Measurements from ENCODE around the gene PLXNC1.

PLXNC1 gene

DNA sequence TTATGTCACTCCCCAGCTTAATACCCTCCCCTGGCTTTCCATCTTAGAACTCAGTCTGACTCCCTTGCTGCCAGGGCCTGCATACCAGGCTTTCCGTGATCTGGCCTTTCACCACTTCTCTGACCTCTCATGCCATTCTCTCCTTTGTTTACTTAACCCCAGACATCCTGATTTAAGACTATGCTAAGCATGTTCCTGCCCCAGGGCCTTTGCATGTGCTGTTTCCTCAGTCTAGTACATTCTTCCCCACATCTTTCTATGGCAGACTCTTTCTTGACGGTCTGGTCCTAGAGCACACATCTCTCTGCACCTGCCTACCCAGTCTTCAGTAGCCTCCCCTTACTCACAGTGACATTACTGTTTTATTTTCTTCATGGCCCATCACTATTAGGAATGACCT, 42.2 kb downstream of the PLXNC1 start:
- peaks cover 0 to 3% of the 10 kb centered on the region in 2 donors for H3K27me3 ChIP-seq
- no peak for DNase-seq
- H3K4me3 ChIP-seq = no peak overlapping the region
- no peaks in the 10 kb centered on the region for H3K36me3 ChIP-seq
- H3K9me3 ChIP-seq = no peaks in the 10 kb centered on the region
- intact Hi-C loops (cut with DNase I; ENCODE audit: low total_unique reads) = no loop called here
- TF ChIP-seq, protein P1, sequence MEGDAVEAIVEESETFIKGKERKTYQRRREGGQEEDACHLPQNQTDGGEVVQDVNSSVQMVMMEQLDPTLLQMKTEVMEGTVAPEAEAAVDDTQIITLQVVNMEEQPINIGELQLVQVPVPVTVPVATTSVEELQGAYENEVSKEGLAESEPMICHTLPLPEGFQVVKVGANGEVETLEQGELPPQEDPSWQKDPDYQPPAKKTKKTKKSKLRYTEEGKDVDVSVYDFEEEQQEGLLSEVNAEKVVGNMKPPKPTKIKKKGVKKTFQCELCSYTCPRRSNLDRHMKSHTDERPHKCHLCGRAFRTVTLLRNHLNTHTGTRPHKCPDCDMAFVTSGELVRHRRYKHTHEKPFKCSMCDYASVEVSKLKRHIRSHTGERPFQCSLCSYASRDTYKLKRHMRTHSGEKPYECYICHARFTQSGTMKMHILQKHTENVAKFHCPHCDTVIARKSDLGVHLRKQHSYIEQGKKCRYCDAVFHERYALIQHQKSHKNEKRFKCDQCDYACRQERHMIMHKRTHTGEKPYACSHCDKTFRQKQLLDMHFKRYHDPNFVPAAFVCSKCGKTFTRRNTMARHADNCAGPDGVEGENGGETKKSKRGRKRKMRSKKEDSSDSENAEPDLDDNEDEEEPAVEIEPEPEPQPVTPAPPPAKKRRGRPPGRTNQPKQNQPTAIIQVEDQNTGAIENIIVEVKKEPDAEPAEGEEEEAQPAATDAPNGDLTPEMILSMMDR (IDR thresholded peaks at IDR 0.05) = no peak
- H3K27ac ChIP-seq = no peak overlapping the region
- H3K4me1 ChIP-seq = peaks cover 0 to 16% (median 3%) of the 10 kb centered on the region in 4 donors

DNA sequence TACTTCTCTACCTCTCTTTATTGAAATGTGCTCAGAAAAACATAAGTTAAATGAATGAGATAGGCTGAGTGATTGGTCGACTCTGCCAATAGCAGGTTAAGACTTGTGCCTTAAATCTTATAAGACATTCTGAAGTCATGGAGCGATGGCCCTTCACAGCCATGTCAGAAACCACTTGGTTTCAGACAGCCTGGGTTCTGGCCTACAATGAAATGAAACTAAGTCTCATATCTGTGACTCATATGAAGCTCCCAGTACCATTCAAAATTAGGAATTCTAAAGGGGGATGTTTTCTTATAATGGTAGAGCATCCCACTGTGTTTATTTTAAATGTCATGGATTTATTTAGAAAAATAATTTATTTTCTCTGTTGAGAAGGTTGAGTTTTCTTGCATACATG, 42.6 kb downstream of the PLXNC1 start:
- DNase-seq = no peak
- peaks cover 0 to 3% of the 10 kb centered on the region in 2 donors for H3K27me3 ChIP-seq
- intact Hi-C loops (cut with DNase I; ENCODE audit: low total_unique reads) = no loop called here
- H3K27ac ChIP-seq = no peak overlapping the region
- H3K4me3 ChIP-seq = no peak overlapping the region
- H3K9me3 ChIP-seq = no peaks in the 10 kb centered on the region
- TF ChIP-seq, protein P1 (IDR thresholded peaks at IDR 0.05) = no peak
- H3K36me3 ChIP-seq = no peaks in the 10 kb centered on the region
- peaks cover 0 to 16% (median 3%) of the 10 kb centered on the region in 4 donors for H3K4me1 ChIP-seq

GRCh38 chr12:94191811-94192210, 43.4 kb downstream of the PLXNC1 start:
- peaks cover 0 to 9% (median 2%) of the 10 kb centered on the region in 4 donors for H3K4me1 ChIP-seq
- peaks cover 0 to 4% (median 0%) of the 10 kb centered on the region in 3 donors for H3K9me3 ChIP-seq
- H3K4me3 ChIP-seq = no peak overlapping the region
- no peaks in the 10 kb centered on the region for H3K36me3 ChIP-seq
- H3K27me3 ChIP-seq = peaks cover 0 to 3% of the 10 kb centered on the region in 2 donors
- no peak overlapping the region for H3K27ac ChIP-seq
- TF ChIP-seq, protein P1 (IDR thresholded peaks at IDR 0.05) = no peak
- intact Hi-C loops (cut with DNase I; ENCODE audit: low total_unique reads) = no loop called here
- DNase-seq = no peak

GRCh38 chr12:94192506-94192905, 44.1 kb downstream of the PLXNC1 start:
- no peaks in the 10 kb centered on the region for H3K36me3 ChIP-seq
- intact Hi-C loops (cut with DNase I; ENCODE audit: low total_unique reads) = no loop called here
- H3K9me3 ChIP-seq = peaks cover 0 to 6% (median 0%) of the 10 kb centered on the region in 3 donors
- peaks cover 0 to 2% (median 0%) of the 10 kb centered on the region in 4 donors for H3K4me1 ChIP-seq
- H3K27me3 ChIP-seq = peaks cover 0 to 3% of the 10 kb centered on the region in 2 donors
- TF ChIP-seq, protein P1 (IDR thresholded peaks at IDR 0.05) = no peak
- DNase-seq = no peak
- no peak overlapping the region for H3K4me3 ChIP-seq
- no peak overlapping the region for H3K27ac ChIP-seq

GRCh38 chr12:94193168-94193567, 44.8 kb downstream of the PLXNC1 start:
- Histone ChIP-seq H3K4me3 (no peak overlapping the region), H3K9me3 (peaks cover 0 to 6% (median 0%) of the 10 kb centered on the region in 3 donors), H3K4me1 (no peaks in the 10 kb centered on the region), H3K27ac (no peak overlapping the region), H3K36me3 (no peaks in the 10 kb centered on the region), H3K27me3 (peaks cover 0 to 3% of the 10 kb centered on the region in 2 donors)
- intact Hi-C loops (cut with DNase I; ENCODE audit: low total_unique reads) = no loop called here
- TF ChIP-seq, protein P1 (IDR thresholded peaks at IDR 0.05) = no peak
- no peak for DNase-seq

DNA sequence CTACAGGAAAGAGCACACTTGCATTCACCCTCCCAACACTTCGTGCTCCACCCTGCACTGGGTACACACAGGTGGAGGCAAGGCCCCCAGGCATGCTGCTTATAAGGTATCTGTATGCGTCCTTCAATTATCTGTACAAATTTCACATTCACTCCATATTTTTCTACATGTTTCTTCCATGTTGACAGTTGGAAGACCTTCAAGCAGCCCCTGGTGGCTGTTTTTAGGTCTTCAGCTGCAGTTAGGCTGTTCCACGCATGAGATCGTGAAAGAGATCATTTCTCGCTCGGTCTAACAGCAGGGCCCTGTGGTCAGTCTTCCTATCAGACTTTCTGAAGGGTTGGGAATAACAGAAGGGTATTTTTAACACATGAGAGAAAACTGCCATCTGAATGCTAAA, 47.1 kb downstream of the PLXNC1 start:
- Histone ChIP-seq H3K27me3 (no peaks in the 10 kb centered on the region), H3K4me3 (no peak overlapping the region), H3K27ac (no peak overlapping the region), H3K4me1 (no peaks in the 10 kb centered on the region), H3K36me3 (no peaks in the 10 kb centered on the region), H3K9me3 (peaks cover 0 to 6% (median 0%) of the 10 kb centered on the region in 3 donors)
- TF ChIP-seq, protein P1 (IDR thresholded peaks at IDR 0.05) = no peak
- intact Hi-C loops (cut with DNase I; ENCODE audit: low total_unique reads) = no loop called here
- no peak for DNase-seq

Data from tibial artery (tissue), 4 donors.